Measurements from ENCODE around the gene DNALI1. TPM values are rescaled to one million over a fixed set of nuclear protein-coding genes. Genes with fewer than 3 reads are reported as not detected.

Gene DNALI1
- total and polyA plus RNA-seq, 4 donors: 17.8 to 48.5 (median 26.0) TPM

DNA sequence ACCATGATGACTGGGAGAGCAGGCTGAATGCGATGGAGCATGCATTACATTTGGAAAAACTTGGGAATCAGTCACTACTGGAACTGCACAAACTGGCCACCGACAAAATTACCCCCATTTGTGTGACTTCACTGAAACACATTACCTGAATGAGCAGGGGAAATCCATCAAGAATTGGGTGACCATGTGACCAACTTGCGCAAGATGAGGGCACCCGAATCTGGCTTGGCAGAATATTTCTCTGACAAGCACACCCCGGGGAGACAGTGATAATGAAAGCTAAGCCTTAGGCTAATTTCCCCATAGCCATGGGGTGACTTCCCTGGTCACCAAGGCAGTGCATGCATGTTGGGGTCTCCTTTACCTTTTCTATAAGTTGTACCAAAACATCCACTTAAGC, 11.7 kb upstream of the DNALI1 start:
- peaks cover 15 to 36% (median 21%) of the 10 kb centered on the region in 4 donors for H3K36me3 ChIP-seq (ENCODE audit: control insufficient read depth in 4 of 4, insufficient read depth in 4 of 4, low read length in 4 of 4)
- H3K27ac ChIP-seq (ENCODE audit: low read depth in 1 of 2, low read length in 1 of 2): no peak overlapping the region
- ATAC-seq (ENCODE audit: insufficient read depth, low FRiP score) (no peak), DNase-seq (no peak)
- no peaks in the 10 kb centered on the region for H3K9me3 ChIP-seq (ENCODE audit: control insufficient read depth in 4 of 4, insufficient read depth in 3 of 4, low read length in 3 of 4)
- TF ChIP-seq CTCF (IDR thresholded peaks at IDR 0.05; ENCODE audit: control extremely low read depth, extremely low read depth): no peak
- no peak overlapping the region for H3K9ac ChIP-seq (ENCODE audit: insufficient read depth in 1 of 2, low read length in 2 of 2)
- no peaks in the 10 kb centered on the region for H3K4me1 ChIP-seq (ENCODE audit: control insufficient read depth in 5 of 5, insufficient read depth in 5 of 5, low read length in 5 of 5)
- no peaks in the 10 kb centered on the region for H3K27me3 ChIP-seq (ENCODE audit: control insufficient read depth in 3 of 3, insufficient read depth in 3 of 3, low read length in 2 of 3)
- no peak overlapping the region for H3K4me3 ChIP-seq
- 72 to 77% methylated on average over 5 of the region's 5 CpGs for WGBS, 2 donors

- Histone ChIP-seq H3K9me3 (ENCODE audit: control insufficient read depth in 4 of 4, insufficient read depth in 3 of 4, low read length in 3 of 4) (no peaks in the 10 kb centered on the region), H3K4me1 (ENCODE audit: control insufficient read depth in 5 of 5, insufficient read depth in 5 of 5, low read length in 5 of 5) (peaks cover 0 to 14% (median 6%) of the 10 kb centered on the region in 5 donors), H3K36me3 (ENCODE audit: control insufficient read depth in 4 of 4, insufficient read depth in 4 of 4, low read length in 4 of 4) (peaks cover 18 to 24% (median 24%) of the 10 kb centered on the region in 4 donors), H3K4me3 (no peak overlapping the region), H3K27ac (ENCODE audit: low read depth in 1 of 2, low read length in 1 of 2) (no peak overlapping the region), H3K27me3 (ENCODE audit: control insufficient read depth in 3 of 3, insufficient read depth in 3 of 3, low read length in 2 of 3) (no peaks in the 10 kb centered on the region), H3K9ac (ENCODE audit: insufficient read depth in 1 of 2, low read length in 2 of 2) (no peak overlapping the region)
- ATAC-seq (ENCODE audit: insufficient read depth, low FRiP score): no peak
- 92 to 98% methylated on average over 6 of the region's 6 CpGs for WGBS, 2 donors
- no peak for TF ChIP-seq CTCF (IDR thresholded peaks at IDR 0.05; ENCODE audit: control extremely low read depth, extremely low read depth)
- no peak for DNase-seq
Observed at GRCh38 chr1:37549341-37549740, 7.4 kb upstream of the DNALI1 start.

GRCh38 chr1:37553598-37553926, 3.2 kb upstream of the DNALI1 start:
- DNase-seq (no peak), ATAC-seq (ENCODE audit: insufficient read depth, low FRiP score) (no peak)
- H3K36me3 ChIP-seq (ENCODE audit: control insufficient read depth in 4 of 4, insufficient read depth in 4 of 4, low read length in 4 of 4): peaks cover 0 to 15% (median 7%) of the 10 kb centered on the region in 4 donors
- H3K27me3 ChIP-seq (ENCODE audit: control insufficient read depth in 3 of 3, insufficient read depth in 3 of 3, low read length in 2 of 3): no peaks in the 10 kb centered on the region
- 3% methylated on average over 11 of the region's 11 CpGs for WGBS, 2 donors
- TF ChIP-seq CTCF (IDR thresholded peaks at IDR 0.05; ENCODE audit: control extremely low read depth, extremely low read depth): no peak
- peaks cover 5 to 28% (median 7%) of the 10 kb centered on the region in 5 donors for H3K4me1 ChIP-seq (ENCODE audit: control insufficient read depth in 5 of 5, insufficient read depth in 5 of 5, low read length in 5 of 5)
- H3K9ac ChIP-seq (ENCODE audit: insufficient read depth in 1 of 2, low read length in 2 of 2): peak overlapping the region; percentile 78 to 90
- peak overlapping the region; percentile 98 for H3K4me3 ChIP-seq
- H3K27ac ChIP-seq (ENCODE audit: low read depth in 1 of 2, low read length in 1 of 2): peak overlapping the region; percentile 87 to 92
- no peaks in the 10 kb centered on the region for H3K9me3 ChIP-seq (ENCODE audit: control insufficient read depth in 4 of 4, insufficient read depth in 3 of 4, low read length in 3 of 4)

Data from lung (tissue), 12 donors.